Osteoblast (primary cell): ENCODE data around the gene CSNK1A1. TPM values are rescaled to one million over a fixed set of nuclear protein-coding genes. Genes with fewer than 3 reads are reported as not detected.
A peak's percentile ranks its signal among the peaks of the same experiment; 100 is the strongest.
"Not testable (repeated sequence)": the region's sequence is repeated elsewhere in the genome, so short reads cannot be mapped to it uniquely, and the experiment has no call there.

Experiments used
- DNase-seq: peaks from one replicate; pipeline ENCODE4 v3.0.0; 2011; ENCODE audit warnings: low spot score, mixed read lengths; ENCODE audit not compliant: insufficient read length; ENCODE audit errors: missing footprints
- H2AFZ ChIP-seq: 2 replicates; pipeline ENCODE4 v1.6.0; 2011; ENCODE audit warnings: mild to moderate bottlenecking, low read length
- H3K27ac ChIP-seq: 2 replicates; pipeline ENCODE4 v1.5.1; 2011; ENCODE audit warnings: mild to moderate bottlenecking, low read depth, low read length, moderate library complexity
- H3K27me3 ChIP-seq: 2 replicates; pipeline ENCODE4 v1.6.0; 2012; ENCODE audit warnings: mild to moderate bottlenecking, control low read depth, inconsistent platforms, low read length, moderate library complexity; ENCODE audit not compliant: insufficient read depth
- H3K36me3 ChIP-seq: 2 replicates; pipeline ENCODE4 v1.5.1; 2011; ENCODE audit warnings: mild to moderate bottlenecking, low read length, control low read depth, moderate library complexity; ENCODE audit not compliant: insufficient read depth
- H3K4me1 ChIP-seq: 2 replicates; pipeline ENCODE4 v1.5.1; 2011; ENCODE audit warnings: mild to moderate bottlenecking, low read length, control low read depth, moderate library complexity; ENCODE audit not compliant: insufficient read depth
- H3K4me2 ChIP-seq: 2 replicates; pipeline ENCODE4 v1.6.0; 2011; ENCODE audit warnings: mild to moderate bottlenecking, low read length; ENCODE audit not compliant: insufficient read depth
- H3K4me3 ChIP-seq: fragments of 200-600 bp; sonication (generic); 3 replicates; pipeline ENCODE4 v1.5.1; 2012; ENCODE audit warnings: mild to moderate bottlenecking, low read length, inconsistent platforms; ENCODE audit not compliant: insufficient read depth
- H3K79me2 ChIP-seq: 2 replicates; pipeline ENCODE4 v1.6.0; 2012; ENCODE audit warnings: mild to moderate bottlenecking, low read length, control low read depth, inconsistent platforms; ENCODE audit not compliant: insufficient read depth
- H3K9me3 ChIP-seq: 2 replicates; pipeline ENCODE4 v1.5.1; 2011; ENCODE audit warnings: low read depth, low read length, control low read depth
- H4K20me1 ChIP-seq: 2 replicates; pipeline ENCODE4 v1.6.0; 2012; ENCODE audit warnings: mild to moderate bottlenecking, low read length, control low read depth; ENCODE audit not compliant: insufficient read depth
- total RNA-seq: library from RNA; depleted of rRNA; stranded (reverse); fragments of >200 nt; gene quantifications from 2 replicates; pipeline ENCODE4 v1.2.3, GENCODE V29; 2012
- TF ChIP-seq, protein P1 (sequence below): IDR thresholded peaks from 2 replicates; pipeline ENCODE4 v1.5.1; 2011; ENCODE audit warnings: mild to moderate bottlenecking, low read depth, low read length, moderate library complexity; ENCODE audit errors: extremely low read depth

Gene CSNK1A1
- total RNA-seq, 1 donor: 497 TPM

DNA sequence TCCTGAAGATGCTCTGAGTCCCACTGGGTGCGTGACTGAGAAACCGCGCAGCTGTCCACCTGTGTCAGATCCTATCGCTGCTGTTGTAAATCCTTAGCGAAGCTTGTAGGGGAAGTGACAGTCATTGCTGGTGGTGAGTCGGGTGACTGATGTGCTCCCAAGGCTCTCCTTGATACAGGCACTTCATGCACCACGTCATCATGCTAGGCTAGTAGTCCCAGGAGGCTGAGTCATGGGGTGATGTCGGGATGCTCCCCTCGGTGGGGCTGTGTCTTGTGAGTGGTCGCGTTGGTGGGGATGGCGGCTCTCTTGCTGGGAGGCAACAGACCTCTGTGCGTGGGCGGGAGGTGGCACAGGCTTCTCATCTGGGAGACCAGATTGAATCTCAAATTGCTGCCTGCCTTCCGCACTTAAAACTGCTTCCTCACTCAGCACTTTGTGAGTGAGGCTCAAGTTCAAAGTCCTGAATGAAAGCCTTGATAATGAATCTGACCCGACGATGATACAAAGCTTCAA, 84.7 kb downstream of the CSNK1A1 start:
- TF ChIP-seq, protein P1, sequence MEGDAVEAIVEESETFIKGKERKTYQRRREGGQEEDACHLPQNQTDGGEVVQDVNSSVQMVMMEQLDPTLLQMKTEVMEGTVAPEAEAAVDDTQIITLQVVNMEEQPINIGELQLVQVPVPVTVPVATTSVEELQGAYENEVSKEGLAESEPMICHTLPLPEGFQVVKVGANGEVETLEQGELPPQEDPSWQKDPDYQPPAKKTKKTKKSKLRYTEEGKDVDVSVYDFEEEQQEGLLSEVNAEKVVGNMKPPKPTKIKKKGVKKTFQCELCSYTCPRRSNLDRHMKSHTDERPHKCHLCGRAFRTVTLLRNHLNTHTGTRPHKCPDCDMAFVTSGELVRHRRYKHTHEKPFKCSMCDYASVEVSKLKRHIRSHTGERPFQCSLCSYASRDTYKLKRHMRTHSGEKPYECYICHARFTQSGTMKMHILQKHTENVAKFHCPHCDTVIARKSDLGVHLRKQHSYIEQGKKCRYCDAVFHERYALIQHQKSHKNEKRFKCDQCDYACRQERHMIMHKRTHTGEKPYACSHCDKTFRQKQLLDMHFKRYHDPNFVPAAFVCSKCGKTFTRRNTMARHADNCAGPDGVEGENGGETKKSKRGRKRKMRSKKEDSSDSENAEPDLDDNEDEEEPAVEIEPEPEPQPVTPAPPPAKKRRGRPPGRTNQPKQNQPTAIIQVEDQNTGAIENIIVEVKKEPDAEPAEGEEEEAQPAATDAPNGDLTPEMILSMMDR: no peak
- Histone ChIP-seq H3K9me3 (no peaks in the 10 kb centered on the region), H3K4me1 (peaks cover 25% of the 10 kb centered on the region), H3K79me2 (no peaks in the 10 kb centered on the region), H3K4me2 (peak overlapping the region; percentile 60), H2AFZ (peak overlapping the region; percentile 48), H3K27me3 (no peaks in the 10 kb centered on the region), H3K36me3 (no peaks in the 10 kb centered on the region), H3K27ac (peak overlapping the region; percentile 84), H3K4me3 (peak overlapping the region; percentile 46), H4K20me1 (no peaks in the 10 kb centered on the region)
- peak; percentile 94 for DNase-seq

DNA sequence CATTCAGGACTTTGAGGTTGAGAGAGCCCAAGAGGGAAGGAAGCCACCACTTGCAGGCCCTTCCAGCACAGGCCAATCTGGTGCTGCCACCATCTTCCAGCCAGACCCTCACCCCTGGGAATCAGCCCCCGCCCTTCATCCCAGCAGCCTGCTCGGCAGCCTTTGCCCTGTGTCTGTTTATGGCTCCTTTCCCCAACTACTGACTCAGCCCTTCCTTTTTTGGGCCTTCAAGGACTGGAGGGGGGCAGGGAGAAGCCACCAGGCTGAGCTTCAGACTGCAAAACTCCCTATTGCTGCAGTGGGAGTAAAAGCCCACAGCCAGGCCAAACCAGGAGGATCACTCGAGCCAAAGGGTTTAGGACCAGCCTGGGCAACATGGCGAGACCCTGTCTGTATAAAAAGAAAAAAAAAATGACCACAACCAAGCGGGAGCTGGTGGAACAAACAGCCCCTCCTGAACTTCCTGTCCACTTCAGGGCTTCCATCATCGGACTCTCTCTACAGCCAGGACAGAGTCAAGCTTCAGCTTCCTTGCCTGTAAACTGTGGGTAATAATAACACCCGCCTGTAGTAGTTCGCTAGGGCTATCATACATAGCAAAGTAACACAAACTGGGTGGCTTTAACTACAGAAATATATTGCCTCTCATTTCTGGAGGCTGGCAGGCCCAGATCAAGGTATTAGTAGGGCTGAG, 86.3 kb downstream of the CSNK1A1 start:
- Histone ChIP-seq H3K4me3 (no peak overlapping the region), H3K27ac (peak overlapping the region; percentile 64), H4K20me1 (no peaks in the 10 kb centered on the region), H3K4me1 (peaks cover 22% of the 10 kb centered on the region), H3K9me3 (no peaks in the 10 kb centered on the region), H3K27me3 (no peaks in the 10 kb centered on the region), H3K36me3 (no peaks in the 10 kb centered on the region), H2AFZ (peak overlapping the region; percentile 82), H3K79me2 (no peaks in the 10 kb centered on the region), H3K4me2 (peak overlapping the region; percentile 24)
- TF ChIP-seq, protein P1: no peak
- peak; percentile 73 for DNase-seq

DNA sequence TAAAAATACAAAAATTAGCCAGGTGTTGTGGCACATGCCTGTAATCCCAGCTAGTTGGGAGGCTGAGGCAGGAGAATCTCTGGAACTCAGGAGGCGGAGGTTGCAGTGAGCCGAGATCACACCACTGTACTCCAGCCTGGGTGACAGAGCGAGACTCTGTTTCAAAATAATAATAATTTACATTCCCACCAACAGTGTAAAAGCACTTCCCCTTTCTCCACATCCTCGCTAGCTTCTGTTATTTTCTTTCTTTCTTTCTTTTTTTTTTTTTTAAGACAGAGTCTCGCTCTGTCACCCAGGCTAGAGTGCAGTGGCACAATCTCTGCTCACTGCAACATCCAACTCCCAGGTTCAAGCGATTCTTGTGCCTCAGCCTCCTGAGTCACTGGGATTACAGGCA, 89.3 kb downstream of the CSNK1A1 start:
- not testable (repeated sequence) for H4K20me1 ChIP-seq, H3K27ac ChIP-seq, H3K27me3 ChIP-seq, H2AFZ ChIP-seq, H3K4me3 ChIP-seq, H3K79me2 ChIP-seq, H3K4me2 ChIP-seq, H3K9me3 ChIP-seq, DNase-seq, H3K36me3 ChIP-seq
- peaks cover 20% of the 10 kb centered on the region for H3K4me1 ChIP-seq

DNA sequence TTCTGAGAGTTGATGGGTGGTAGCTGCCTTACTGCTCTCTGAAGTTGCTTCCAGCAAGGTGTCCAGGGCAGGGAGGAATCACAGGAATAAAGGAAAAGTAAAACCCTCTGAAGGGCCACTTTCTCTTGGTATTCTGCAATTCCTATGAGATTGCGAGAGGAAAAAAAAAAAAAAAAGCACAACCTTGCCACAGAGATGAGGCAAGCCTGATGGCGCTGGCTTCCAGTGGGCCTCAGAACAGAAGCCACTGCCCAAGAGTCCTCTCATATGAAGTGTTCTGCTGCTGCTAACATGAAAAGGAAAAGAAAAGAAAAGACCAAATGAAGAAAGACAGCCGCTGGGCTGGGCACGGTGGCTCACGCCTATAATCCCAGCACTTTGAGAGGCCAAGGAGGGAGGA, 91.3 kb downstream of the CSNK1A1 start:
- H3K27ac ChIP-seq: no peak overlapping the region
- H3K4me1 ChIP-seq: peaks cover 14% of the 10 kb centered on the region
- no peaks in the 10 kb centered on the region for H4K20me1 ChIP-seq
- no peak for DNase-seq
- H3K79me2 ChIP-seq: no peaks in the 10 kb centered on the region
- H3K9me3 ChIP-seq: no peaks in the 10 kb centered on the region
- no peak overlapping the region for H2AFZ ChIP-seq
- H3K36me3 ChIP-seq: no peaks in the 10 kb centered on the region
- no peak overlapping the region for H3K4me3 ChIP-seq
- TF ChIP-seq, protein P1: no peak
- no peak overlapping the region for H3K4me2 ChIP-seq
- H3K27me3 ChIP-seq: no peaks in the 10 kb centered on the region
